ENCODE data around the gene MFSD12.

- TF ChIP-seq CTCF (IDR thresholded peaks at IDR 0.05) (no peak), POLR2A (IDR thresholded peaks at IDR 0.05) (no peak)
These were observed 17.6 kb downstream of the MFSD12 start for GRCh38 chr19:3539756-3540118.
